K562 (cell line): ENCODE results near the gene FOXA3. TPM values are rescaled to one million over a fixed set of nuclear protein-coding genes. Genes with fewer than 3 reads are reported as not detected.
A peak's percentile ranks its signal among the peaks of the same experiment; 100 is the strongest.

Experiments used
- ADNP ChIP-seq: fragments of 200-800 bp; sonication (Bioruptor generic); IDR thresholded peaks from 2 replicates; pipeline ENCODE4 v1.6.1; 2016; ENCODE audit warnings: missing genetic modification characterization, missing compliant biosample characterization
- CBX1 ChIP-seq: sonication (generic); IDR thresholded peaks from 2 replicates; pipeline ENCODE4 v1.6.1; 2016; ENCODE audit warnings: antibody characterized with exemption, low read depth, mild to moderate bottlenecking
- CCNT2 ChIP-seq: IDR thresholded peaks from 2 replicates; pipeline ENCODE4 v1.6.1; 2011; ENCODE audit warnings: borderline replicate concordance, low read depth, mild to moderate bottlenecking, moderate library complexity, mixed read lengths, low read length; ENCODE audit not compliant: insufficient read length; ENCODE audit errors: extremely low read depth
- CHD4 ChIP-seq: fragments of 200-600 bp; sonication (generic); IDR thresholded peaks from 3 replicates; pipeline ENCODE4 v1.6.1; 2012; ENCODE audit warnings: low read depth, mild to moderate bottlenecking, mixed read lengths, low read length, inconsistent platforms; ENCODE audit not compliant: insufficient read depth, insufficient replicate concordance, poor library complexity, severe bottlenecking
- ETV5 ChIP-seq: sonication (generic); formaldehyde crosslinking; IDR thresholded peaks from 2 replicates; pipeline ENCODE4 v1.4.0; 2020; ENCODE audit warnings: low read depth, mild to moderate bottlenecking, missing genetic modification reagents
- FOXP1 ChIP-seq: sonication (generic); formaldehyde crosslinking; IDR thresholded peaks from 2 replicates; pipeline ENCODE4 v1.8.0; 2022; ENCODE audit warnings: mild to moderate bottlenecking, missing genetic modification reagents
- MGA ChIP-seq: fragments of 450-650 bp; IDR thresholded peaks from 2 replicates; pipeline ENCODE4 v1.6.1; 2016; ENCODE audit warnings: mild to moderate bottlenecking, moderate library complexity
- OTX1 ChIP-seq: fragments of 450-650 bp; formaldehyde crosslinking; IDR thresholded peaks from 2 replicates; pipeline ENCODE4 v1.4.0; 2022; ENCODE audit warnings: mild to moderate bottlenecking
- RBFOX2 ChIP-seq: fragments of 200-400 bp; formaldehyde crosslinking; IDR thresholded peaks from 2 replicates; pipeline ENCODE4 v1.6.1; 2017; ENCODE audit warnings: low read depth, mild to moderate bottlenecking, low read length, moderate library complexity
- TCF3 ChIP-seq: sonication (generic); formaldehyde crosslinking; IDR thresholded peaks from 2 replicates; pipeline ENCODE4 v1.4.0; 2020; ENCODE audit warnings: mild to moderate bottlenecking, missing genetic modification reagents
- TOE1 ChIP-seq, 2 experiments: fragments of 450-650 bp in 1 of 2; sonication (generic) in 1 of 2; formaldehyde crosslinking in 1 of 2; IDR thresholded peaks; 2 replicates each; pipeline versions ENCODE4 v1.7.1 to v1.8.0; 2016 to 2022; ENCODE audit warnings: borderline replicate concordance in 2 of 2, mild to moderate bottlenecking in 2 of 2, antibody characterized with exemption in 1 of 2, inconsistent platforms in 1 of 2, low read depth in 1 of 2, missing genetic modification reagents in 1 of 2, moderate library complexity in 1 of 2
- ZNF512 ChIP-seq: IDR thresholded peaks from 2 replicates; pipeline ENCODE4 v1.6.1; 2016; ENCODE audit warnings: missing genetic modification characterization, missing compliant biosample characterization
- ZSCAN29 ChIP-seq: fragments of 450-650 bp; IDR thresholded peaks from 2 replicates; pipeline ENCODE4 v1.6.1; 2017
- polyA plus RNA-seq, 8 experiments: library from polyadenylated mRNA; depleted of rRNA in 4 of 8; stranded (reverse) in 5 of 8; unstranded in 3 of 8; fragments of >200 nt; fragmentation: Nextera tagmentation in 2 of 8; fragmentation: Illumina TruSeq in 1 of 8; extraction: Ambion mirVana in 2 of 8; extraction: Trizol in 1 of 8; gene quantifications; 2 replicates each; pipeline versions ENCODE4 v1.2.1 to v1.2.3, GENCODE V29; 2011 to 2014; ENCODE audit warnings: inconsistent platforms in 1 of 8, missing spikeins in 1 of 8
- total RNA-seq, 7 experiments: library from RNA; depleted of rRNA in 6 of 7; stranded (reverse); fragments of >200 nt in 6 of 7; fragmentation: Illumina TruSeq in 2 of 7; extraction: Trizol in 2 of 7; gene quantifications; 2 replicates each; pipeline versions ENCODE4 v1.2.1 to v1.2.3, GENCODE V29; 2011 to 2021; ENCODE audit warnings: low replicate concordance in 1 of 7

FOXA3 gene
- total and polyA plus RNA-seq, 9 of the 15 experiments (the other 6 are each of a cell fraction or from before 2014, with no cell fraction given), result 1.3 to 15.5 (median 4.7) TPM

GRCh38 chr19:45863840-45864628, at the start of gene FOXA3 (continued):
- TF ChIP-seq MGA (peak; percentile 62; the same call in 1 of the 2 replicates), ETV5 (CRISPR knock-in tag) (peak; percentile 23; the same call in 1 of the 2 replicates), RBFOX2 (peak; percentile 77), CCNT2 (peak; percentile 83), TOE1 (IDR thresholded peaks at IDR 0.05; ENCODE audit: borderline replicate concordance) (peak; percentile 77; the same call in 1 of the 2 replicates), TOE1 (CRISPR knock-in tag; IDR thresholded peaks at IDR 0.05; ENCODE audit: borderline replicate concordance, low read depth) (no peak), FOXP1 (CRISPR knock-in tag) (0 out of 2 replicates have a peak, but pooled peaks have one; percentile 44), CHD4 (peak; percentile 99), OTX1 (CRISPR knock-in tag) (no peak), ADNP (tag) (peak; percentile 98), CBX1 (peak; percentile 99), TCF3 (CRISPR knock-in tag) (peak; percentile 4; the same call in 1 of the 2 replicates), ZNF512 (tag) (no peak), ZSCAN29 (peak; percentile 6; the same call in 1 of the 2 replicates)
